Measurements from ENCODE around the gene MEF2C.

Gene MEF2C

GRCh38 chr5:88761939-88762338, 121.0 kb downstream of the MEF2C start:
- DNase-seq (ENCODE audit: insufficient read length) (no peak), FAIRE-seq (no peak)
- TF ChIP-seq POLR2A (IDR thresholded peaks at IDR 0.05; ENCODE audit: low read depth, low read length), result no peak; the same call in 1 of the 2 replicates
- TF ChIP-seq POLR2AphosphoS5 (IDR thresholded peaks at IDR 0.05; ENCODE audit: low read depth, low read length), result no peak
- TF ChIP-seq TAF1 (IDR thresholded peaks at IDR 0.05; ENCODE audit: borderline replicate concordance, low read depth, low read length), result no peak

- DNase-seq (ENCODE audit: insufficient read length), result no peak
- TF ChIP-seq TAF1 (IDR thresholded peaks at IDR 0.05; ENCODE audit: borderline replicate concordance, low read depth, low read length) (no peak), POLR2A (IDR thresholded peaks at IDR 0.05; ENCODE audit: low read depth, low read length) (no peak), POLR2AphosphoS5 (IDR thresholded peaks at IDR 0.05; ENCODE audit: low read depth, low read length) (no peak)
- FAIRE-seq, result peak; percentile 85
Measured at GRCh38 chr5:88761269-88761850, 121.6 kb downstream of the MEF2C start.

GRCh38 chr5:88760527-88760926, 122.5 kb downstream of the MEF2C start:
- FAIRE-seq, result no peak
- TF ChIP-seq POLR2AphosphoS5 (IDR thresholded peaks at IDR 0.05; ENCODE audit: low read depth, low read length), result no peak
- TF ChIP-seq TAF1 (IDR thresholded peaks at IDR 0.05; ENCODE audit: borderline replicate concordance, low read depth, low read length), result no peak
- TF ChIP-seq POLR2A (IDR thresholded peaks at IDR 0.05; ENCODE audit: low read depth, low read length), result no peak
- no peak for DNase-seq (ENCODE audit: insufficient read length)

GRCh38 chr5:88758591-88758990, 124.4 kb downstream of the MEF2C start:
- DNase-seq (ENCODE audit: insufficient read length), result no peak
- FAIRE-seq, result peak; percentile 60
- TF ChIP-seq POLR2A (IDR thresholded peaks at IDR 0.05; ENCODE audit: low read depth, low read length) (no peak), TAF1 (IDR thresholded peaks at IDR 0.05; ENCODE audit: borderline replicate concordance, low read depth, low read length) (no peak), POLR2AphosphoS5 (IDR thresholded peaks at IDR 0.05; ENCODE audit: low read depth, low read length) (no peak)

- FAIRE-seq (no peak), DNase-seq (ENCODE audit: insufficient read length) (no peak)
- TF ChIP-seq POLR2A (IDR thresholded peaks at IDR 0.05; ENCODE audit: low read depth, low read length) (no peak), TAF1 (IDR thresholded peaks at IDR 0.05; ENCODE audit: borderline replicate concordance, low read depth, low read length) (no peak), POLR2AphosphoS5 (IDR thresholded peaks at IDR 0.05; ENCODE audit: low read depth, low read length) (no peak)
Measured at GRCh38 chr5:88758184-88758583, 124.8 kb downstream of the MEF2C start.

- DNase-seq (ENCODE audit: insufficient read length), result no peak
- FAIRE-seq, result no peak
- TF ChIP-seq POLR2A (IDR thresholded peaks at IDR 0.05; ENCODE audit: low read depth, low read length), result no peak
- no peak for TF ChIP-seq POLR2AphosphoS5 (IDR thresholded peaks at IDR 0.05; ENCODE audit: low read depth, low read length)
- TF ChIP-seq TAF1 (IDR thresholded peaks at IDR 0.05; ENCODE audit: borderline replicate concordance, low read depth, low read length), result no peak
Measured at GRCh38 chr5:88756953-88757352, 126.0 kb downstream of the MEF2C start.

GRCh38 chr5:88748666-88749065, 134.3 kb downstream of the MEF2C start:
- DNase-seq (ENCODE audit: insufficient read length) (no peak), FAIRE-seq (no peak)
- TF ChIP-seq TAF1 (IDR thresholded peaks at IDR 0.05; ENCODE audit: borderline replicate concordance, low read depth, low read length), result no peak
- TF ChIP-seq POLR2AphosphoS5 (IDR thresholded peaks at IDR 0.05; ENCODE audit: low read depth, low read length), result no peak
- TF ChIP-seq POLR2A (IDR thresholded peaks at IDR 0.05; ENCODE audit: low read depth, low read length), result no peak

- DNase-seq (ENCODE audit: insufficient read length) (no peak), FAIRE-seq (peak; percentile 91)
- TF ChIP-seq POLR2AphosphoS5 (IDR thresholded peaks at IDR 0.05; ENCODE audit: low read depth, low read length) (no peak), TAF1 (IDR thresholded peaks at IDR 0.05; ENCODE audit: borderline replicate concordance, low read depth, low read length) (no peak), POLR2A (IDR thresholded peaks at IDR 0.05; ENCODE audit: low read depth, low read length) (no peak)
Measured at GRCh38 chr5:88746438-88746882, 136.5 kb downstream of the MEF2C start.

GRCh38 chr5:88745093-88745696, 137.8 kb downstream of the MEF2C start:
- no peak for DNase-seq (ENCODE audit: insufficient read length)
- FAIRE-seq, result peak; percentile 78
- TF ChIP-seq POLR2A (IDR thresholded peaks at IDR 0.05; ENCODE audit: low read depth, low read length), result no peak
- no peak for TF ChIP-seq TAF1 (IDR thresholded peaks at IDR 0.05; ENCODE audit: borderline replicate concordance, low read depth, low read length)
- TF ChIP-seq POLR2AphosphoS5 (IDR thresholded peaks at IDR 0.05; ENCODE audit: low read depth, low read length), result no peak

- DNase-seq (ENCODE audit: insufficient read length) (no peak), FAIRE-seq (no peak)
Measured at GRCh38 chr5:88743231-88743834, 139.7 kb downstream of the MEF2C start.

GRCh38 chr5:88741964-88742363, 141.0 kb downstream of the MEF2C start:
- FAIRE-seq (peak; percentile 30), DNase-seq (ENCODE audit: insufficient read length) (no peak)
- no peak for TF ChIP-seq TAF1 (IDR thresholded peaks at IDR 0.05; ENCODE audit: borderline replicate concordance, low read depth, low read length)
- no peak for TF ChIP-seq POLR2A (IDR thresholded peaks at IDR 0.05; ENCODE audit: low read depth, low read length)
- TF ChIP-seq POLR2AphosphoS5 (IDR thresholded peaks at IDR 0.05; ENCODE audit: low read depth, low read length), result no peak

More at GRCh38 chr5:88743231-88743834, 139.7 kb downstream of the MEF2C start:
- no peak for TF ChIP-seq POLR2A (IDR thresholded peaks at IDR 0.05; ENCODE audit: low read depth, low read length)
- no peak for TF ChIP-seq TAF1 (IDR thresholded peaks at IDR 0.05; ENCODE audit: borderline replicate concordance, low read depth, low read length)
- no peak for TF ChIP-seq POLR2AphosphoS5 (IDR thresholded peaks at IDR 0.05; ENCODE audit: low read depth, low read length)
